Fibroblast of lung (primary cell): ENCODE results near the gene ACOX1.

Experiments
- CTCF ChIP-seq, 2 donors: IDR thresholded peaks in 1 of 2; conservative IDR thresholded peaks in 1 of 2; 1 replicate in 1 of 2; 2 replicates in 1 of 2; pipeline ENCODE4 v1.5.1; 2011 to 2012; ENCODE audit warnings: low read length in 2 of 2, control low read depth in 1 of 2, inconsistent platforms in 1 of 2, low read depth in 1 of 2, mild to moderate bottlenecking in 1 of 2
- EZH2 ChIP-seq: IDR thresholded peaks from 2 replicates; pipeline ENCODE4 v1.5.1; 2012; ENCODE audit warnings: low read length, control low read depth, mild to moderate bottlenecking; ENCODE audit errors: missing control alignments

- no peak for TF ChIP-seq CTCF (conservative IDR thresholded peaks at IDR 0.05 in 1 of 2, IDR thresholded peaks at IDR 0.05 in 1 of 2; ENCODE audit: low read depth in 1 of 2, low read length in 2 of 2)
- no peak for TF ChIP-seq EZH2
These were observed 63.7 kb downstream of the ACOX1 start for GRCh38 chr17:75915268-75915667.
